ENCODE results near the gene TIAM2. TPM values are rescaled to one million over a fixed set of nuclear protein-coding genes. Genes with fewer than 3 reads are reported as not detected.

TIAM2 gene
- total and polyA plus RNA-seq, 9 of the 15 experiments (the other 6 are each of a cell fraction or from before 2014, with no cell fraction given): 0.73 to 6.5 (median 4.3) TPM

GRCh38 chr6:155117256-155117655 lies 122.1 kb downstream of the TIAM2 start:
- H3K27ac ChIP-seq (ENCODE audit: extremely low read depth, low read depth, low read length): no peak overlapping the region
- no peak overlapping the region for H3K4me3 ChIP-seq
- H3K4me2 ChIP-seq (ENCODE audit: insufficient read depth, low read length): no peak overlapping the region
- intact Hi-C loops (cut with micrococcal nuclease) (no loop called here), in situ Hi-C loops (cut with MboI) (no loop called here)
- H2AFZ ChIP-seq (ENCODE audit: low read depth, low read length): no peak overlapping the region
- 0 out of 2 replicates have a peak, but pooled peaks cover 3% of the 10 kb centered on the region for H4K20me1 ChIP-seq (replicated peaks; ENCODE audit: control insufficient read depth, insufficient read depth, low read length)
- ChIA-PET POLR2A (no interaction called here), CTCF (ENCODE audit: low intra/inter-chr PET ratio) (no interaction called here)
- 11% methylated on average over 13 of the region's 13 CpGs for WGBS (ENCODE audit: insufficient coverage, low coverage, missing lambda C conversion rate)
- H3K27me3 ChIP-seq (ENCODE audit: control insufficient read depth in 2 of 2, insufficient read depth in 2 of 2, low read length in 2 of 2): peaks cover 35 to 41% of the 10 kb centered on the region in 2 experiments
- DNase-seq (ENCODE audit: extremely low read depth in 1 of 4, low spot score in 3 of 4): no peak
- no peaks in the 10 kb centered on the region for H3K4me1 ChIP-seq (replicated peaks in 1 of 2; ENCODE audit: control insufficient read depth in 2 of 2, insufficient read depth in 2 of 2, low read length in 2 of 2)
- H3K9ac ChIP-seq (ENCODE audit: insufficient read depth in 1 of 2, low read depth in 2 of 2, low read length in 2 of 2): no peak overlapping the region
- ATAC-seq: no peak
- no TSS peak for BruUV-seq (replicated peaks)
- H3K79me2 ChIP-seq (ENCODE audit: control insufficient read depth, insufficient read depth, low read length): no peaks in the 10 kb centered on the region
- FAIRE-seq: no peak
- no peaks in the 10 kb centered on the region for H3K36me3 ChIP-seq (ENCODE audit: control insufficient read depth, insufficient read depth, low read length)
- no peaks in the 10 kb centered on the region for H3K9me1 ChIP-seq (ENCODE audit: control insufficient read depth, insufficient read depth, low read length)
- TF ChIP-seq RREB1 (CRISPR knock-in tag; IDR thresholded peaks at IDR 0.05): no peak
- H3K9me3 ChIP-seq (replicated peaks; ENCODE audit: control insufficient read depth, insufficient read depth, low read depth, low read length): no peaks in the 10 kb centered on the region

Measured in K562 (cell line).